Activated T-cell treated with anti-CD3 and anti-CD28 coated beads, Interleukin-2, amount 50 U/mL, for 24 hours (primary cell): ENCODE results near the gene OASL.
"Not testable (repeated sequence)": the region's sequence is repeated elsewhere in the genome, so short reads cannot be mapped to it uniquely, and the experiment has no call there.

Source experiments
- DNase-seq: peaks from one replicate; pipeline ENCODE4 v3.0.0-alpha.2; 2020
- H3K27ac Mint-ChIP-seq: 2 replicates; pipeline ENCODE4 v1.8.0; 2020; ENCODE audit warnings: mild to moderate bottlenecking, mixed read lengths
- H3K27me3 Mint-ChIP-seq: 2 replicates; pipeline ENCODE4 v1.8.0; 2020; ENCODE audit warnings: mixed read lengths
- H3K36me3 Mint-ChIP-seq: 2 replicates; pipeline ENCODE4 v1.8.0; 2020; ENCODE audit warnings: low read depth, mixed read lengths
- H3K4me1 Mint-ChIP-seq: 2 replicates; pipeline ENCODE4 v1.8.0; 2020; ENCODE audit warnings: low read depth, mixed read lengths
- H3K4me3 Mint-ChIP-seq: 2 replicates; pipeline ENCODE4 v1.8.0; 2020; ENCODE audit warnings: mild to moderate bottlenecking, moderate library complexity, mixed read lengths
- H3K9me3 Mint-ChIP-seq: 2 replicates; pipeline ENCODE4 v1.8.0; 2020; ENCODE audit warnings: mixed read lengths

OASL gene

GRCh38 chr12:121065345-121065744 is 26.3 kb upstream of the OASL start:
- H3K27ac Mint-ChIP-seq = no peak overlapping the region

GRCh38 chr12:121064586-121064985 is 25.5 kb upstream of the OASL start:
- not testable (repeated sequence) for H3K27me3 Mint-ChIP-seq, H3K27ac Mint-ChIP-seq, H3K36me3 Mint-ChIP-seq, H3K4me3 Mint-ChIP-seq, H3K9me3 Mint-ChIP-seq, DNase-seq
- H3K4me1 Mint-ChIP-seq = peaks cover 18% of the 10 kb centered on the region

More at GRCh38 chr12:121065345-121065744, 26.3 kb upstream of the OASL start:
- Mint-ChIP-seq H3K4me3 (no peak overlapping the region), H3K4me1 (peaks cover 11% of the 10 kb centered on the region), H3K36me3 (no peaks in the 10 kb centered on the region), H3K9me3 (no peaks in the 10 kb centered on the region), H3K27me3 (no peaks in the 10 kb centered on the region)
- no peak for DNase-seq

GRCh38 chr12:121064116-121064515 is 25.1 kb upstream of the OASL start:
- H3K27me3 Mint-ChIP-seq = no peaks in the 10 kb centered on the region
- no peak for DNase-seq
- H3K4me1 Mint-ChIP-seq = peaks cover 18% of the 10 kb centered on the region
- H3K36me3 Mint-ChIP-seq = no peaks in the 10 kb centered on the region
- H3K4me3 Mint-ChIP-seq = no peak overlapping the region
- no peaks in the 10 kb centered on the region for H3K9me3 Mint-ChIP-seq
- no peak overlapping the region for H3K27ac Mint-ChIP-seq

- Mint-ChIP-seq H3K27ac (no peak overlapping the region), H3K36me3 (no peaks in the 10 kb centered on the region), H3K4me3 (no peak overlapping the region), H3K27me3 (no peaks in the 10 kb centered on the region), H3K9me3 (no peaks in the 10 kb centered on the region), H3K4me1 (peaks cover 18% of the 10 kb centered on the region)
- DNase-seq = no peak
These were observed 23.5 kb upstream of the OASL start for GRCh38 chr12:121062391-121063045.

GRCh38 chr12:121061831-121062230 is 22.8 kb upstream of the OASL start:
- Mint-ChIP-seq H3K27ac (no peak overlapping the region), H3K27me3 (no peaks in the 10 kb centered on the region), H3K36me3 (no peaks in the 10 kb centered on the region), H3K9me3 (no peaks in the 10 kb centered on the region), H3K4me1 (peaks cover 18% of the 10 kb centered on the region), H3K4me3 (no peak overlapping the region)
- DNase-seq = no peak

- no peaks in the 10 kb centered on the region for H3K27me3 Mint-ChIP-seq
- no peaks in the 10 kb centered on the region for H3K36me3 Mint-ChIP-seq
- DNase-seq = peak; percentile 58
- peak overlapping the region; percentile 85 for H3K27ac Mint-ChIP-seq
- H3K4me1 Mint-ChIP-seq = peaks cover 15% of the 10 kb centered on the region
- H3K9me3 Mint-ChIP-seq = no peaks in the 10 kb centered on the region
- peak overlapping the region; percentile 73 for H3K4me3 Mint-ChIP-seq
These were observed 21.3 kb upstream of the OASL start for GRCh38 chr12:121060149-121061001.

GRCh38 chr12:121059031-121059898 is 20.2 kb upstream of the OASL start:
- Mint-ChIP-seq H3K27ac (peak overlapping the region; percentile 85), H3K36me3 (no peaks in the 10 kb centered on the region), H3K4me1 (peaks cover 10% of the 10 kb centered on the region), H3K27me3 (no peaks in the 10 kb centered on the region), H3K4me3 (peak overlapping the region; percentile 73), H3K9me3 (no peaks in the 10 kb centered on the region)
- no peak for DNase-seq

- no peak overlapping the region for H3K27ac Mint-ChIP-seq
- H3K36me3 Mint-ChIP-seq = no peaks in the 10 kb centered on the region
- H3K27me3 Mint-ChIP-seq = no peaks in the 10 kb centered on the region
- no peaks in the 10 kb centered on the region for H3K9me3 Mint-ChIP-seq
- H3K4me1 Mint-ChIP-seq = peaks cover 10% of the 10 kb centered on the region
- no peak for DNase-seq
- no peak overlapping the region for H3K4me3 Mint-ChIP-seq
These were observed 18.7 kb upstream of the OASL start for GRCh38 chr12:121057794-121058193.

- Mint-ChIP-seq H3K9me3 (no peaks in the 10 kb centered on the region), H3K4me3 (no peak overlapping the region), H3K36me3 (no peaks in the 10 kb centered on the region), H3K4me1 (no peaks in the 10 kb centered on the region), H3K27ac (no peak overlapping the region), H3K27me3 (no peaks in the 10 kb centered on the region)
- DNase-seq = no peak
These were observed 14.7 kb upstream of the OASL start for GRCh38 chr12:121053706-121054105.

GRCh38 chr12:121050725-121051124 is 11.7 kb upstream of the OASL start:
- H3K27me3 Mint-ChIP-seq = no peaks in the 10 kb centered on the region
- H3K36me3 Mint-ChIP-seq = no peaks in the 10 kb centered on the region
- H3K9me3 Mint-ChIP-seq = no peaks in the 10 kb centered on the region
- H3K27ac Mint-ChIP-seq = no peak overlapping the region
- peaks cover 3% of the 10 kb centered on the region for H3K4me1 Mint-ChIP-seq
- DNase-seq = no peak
- no peak overlapping the region for H3K4me3 Mint-ChIP-seq

GRCh38 chr12:121048442-121048841 is 9.4 kb upstream of the OASL start:
- no peak overlapping the region for H3K27ac Mint-ChIP-seq

GRCh38 chr12:121047400-121047799 is 8.4 kb upstream of the OASL start:
- not testable (repeated sequence) for DNase-seq, H3K4me1 Mint-ChIP-seq, H3K9me3 Mint-ChIP-seq, H3K36me3 Mint-ChIP-seq, H3K4me3 Mint-ChIP-seq, H3K27ac Mint-ChIP-seq, H3K27me3 Mint-ChIP-seq

More at GRCh38 chr12:121048442-121048841, 9.4 kb upstream of the OASL start:
- no peaks in the 10 kb centered on the region for H3K36me3 Mint-ChIP-seq
- peaks cover 5% of the 10 kb centered on the region for H3K27me3 Mint-ChIP-seq
- DNase-seq = no peak
- peaks cover 9% of the 10 kb centered on the region for H3K4me1 Mint-ChIP-seq
- peak overlapping the region; percentile 45 for H3K4me3 Mint-ChIP-seq
- no peaks in the 10 kb centered on the region for H3K9me3 Mint-ChIP-seq

GRCh38 chr12:121043067-121043466 is 4.0 kb upstream of the OASL start:
- DNase-seq = no peak
- Mint-ChIP-seq H3K4me1 (peaks cover 28% of the 10 kb centered on the region), H3K27me3 (peaks cover 5% of the 10 kb centered on the region), H3K4me3 (no peak overlapping the region), H3K27ac (no peak overlapping the region), H3K9me3 (no peaks in the 10 kb centered on the region), H3K36me3 (no peaks in the 10 kb centered on the region)

- peak; percentile 57 for DNase-seq
- Mint-ChIP-seq H3K27me3 (no peaks in the 10 kb centered on the region), H3K4me3 (peak overlapping the region; percentile 83), H3K9me3 (no peaks in the 10 kb centered on the region), H3K36me3 (peaks cover 9% of the 10 kb centered on the region), H3K27ac (peak overlapping the region; percentile 93), H3K4me1 (peaks cover 72% of the 10 kb centered on the region)
These were observed 2.2 kb downstream of the OASL start for GRCh38 chr12:121036810-121037326.
